Measurements from ENCODE around the gene KRT31. TPM values are rescaled to one million over a fixed set of nuclear protein-coding genes. Genes with fewer than 3 reads are reported as not detected.
"Not testable (repeated sequence)": the region's sequence is repeated elsewhere in the genome, so short reads cannot be mapped to it uniquely, and the experiment has no call there.

KRT31 gene
- not detected for total RNA-seq
- long read RNA-seq = 0 reads

- ATAC-seq (no peak), DNase-seq (no peak)
- intact Hi-C loops (cut with micrococcal nuclease) = no loop called here
Measured at GRCh38 chr17:41396996-41397660, at the start of gene KRT31. KRT31 (minus strand) TSS chr17:41397608; CDS start chr17:41397539, 69 bp downstream.

- intact Hi-C loops (cut with micrococcal nuclease) = no loop called here
Measured at GRCh38 chr17:41446806-41447205, 49.4 kb upstream of the KRT31 start.

GRCh38 chr17:41444640-41445039, 47.2 kb upstream of the KRT31 start:
- no peak for DNase-seq
- intact Hi-C loops (cut with micrococcal nuclease) = no loop called here

More at GRCh38 chr17:41446806-41447205, 49.4 kb upstream of the KRT31 start:
- no peak for ATAC-seq
- DNase-seq = no peak

GRCh38 chr17:41444186-41444585, 46.8 kb upstream of the KRT31 start:
- no peak for ATAC-seq
- DNase-seq = no peak
- intact Hi-C loops (cut with micrococcal nuclease) = no loop called here

More at GRCh38 chr17:41444640-41445039, 47.2 kb upstream of the KRT31 start:
- no peak for ATAC-seq

- ATAC-seq (no peak), DNase-seq (no peak)
- intact Hi-C loops (cut with micrococcal nuclease) = no loop called here
Measured at GRCh38 chr17:41442739-41443138, 45.3 kb upstream of the KRT31 start.

GRCh38 chr17:41440531-41441033, 43.2 kb upstream of the KRT31 start, which contains the start of gene KRT38:
KRT38 (minus strand) TSS chr17:41440983; CDS start chr17:41440921, 62 bp downstream.
- intact Hi-C loops (cut with micrococcal nuclease) = no loop called here

GRCh38 chr17:41439375-41439774, 42.0 kb upstream of the KRT31 start:
- no peak for ATAC-seq
- DNase-seq = no peak
- intact Hi-C loops (cut with micrococcal nuclease) = no loop called here

More at GRCh38 chr17:41440531-41441033, 43.2 kb upstream of the KRT31 start, which contains the start of gene KRT38:
- DNase-seq (no peak), ATAC-seq (no peak)

- intact Hi-C loops (cut with micrococcal nuclease) = no loop called here
- no peak for DNase-seq
- ATAC-seq = no peak
Measured at GRCh38 chr17:41437769-41438168, 40.4 kb upstream of the KRT31 start.

GRCh38 chr17:41437254-41437653, 39.8 kb upstream of the KRT31 start:
- intact Hi-C loops (cut with micrococcal nuclease) = no loop called here
- ATAC-seq = no peak
- no peak for DNase-seq

- intact Hi-C loops (cut with micrococcal nuclease) = no loop called here
- DNase-seq = no peak
- peak; percentile 87 for ATAC-seq
Measured at GRCh38 chr17:41434415-41434814, 37.0 kb upstream of the KRT31 start.

GRCh38 chr17:41434005-41434404, 36.6 kb upstream of the KRT31 start:
- intact Hi-C loops (cut with micrococcal nuclease) = no loop called here
- peak; percentile 47 for ATAC-seq
- DNase-seq = no peak

GRCh38 chr17:41433586-41433985, 36.2 kb upstream of the KRT31 start:
- no peak for ATAC-seq

GRCh38 chr17:41430376-41430775, 33.0 kb upstream of the KRT31 start:
- intact Hi-C loops (cut with micrococcal nuclease); DNase-seq; ATAC-seq: not testable (repeated sequence)

More at GRCh38 chr17:41433586-41433985, 36.2 kb upstream of the KRT31 start:
- intact Hi-C loops (cut with micrococcal nuclease) = no loop called here
- no peak for DNase-seq

GRCh38 chr17:41429667-41430066, 32.3 kb upstream of the KRT31 start:
- ATAC-seq = no peak
- intact Hi-C loops (cut with micrococcal nuclease) = no loop called here

GRCh38 chr17:41428591-41429291, 31.3 kb upstream of the KRT31 start:
- ATAC-seq (no peak), DNase-seq (no peak)
- intact Hi-C loops (cut with micrococcal nuclease) = no loop called here

More at GRCh38 chr17:41429667-41430066, 32.3 kb upstream of the KRT31 start:
- DNase-seq = no peak

GRCh38 chr17:41424111-41424635, 26.8 kb upstream of the KRT31 start, which contains the start of gene KRT37:
KRT37 (minus strand) TSS chr17:41424585; CDS start chr17:41424523, 62 bp downstream.
- no peak for ATAC-seq
- DNase-seq = no peak
- intact Hi-C loops (cut with micrococcal nuclease) = no loop called here

- DNase-seq; intact Hi-C loops (cut with micrococcal nuclease); ATAC-seq: not testable (repeated sequence)
Measured at GRCh38 chr17:41422586-41422985, 25.2 kb upstream of the KRT31 start.

GRCh38 chr17:41421617-41422016, 24.2 kb upstream of the KRT31 start:
- ATAC-seq (no peak), DNase-seq (no peak)
- intact Hi-C loops (cut with micrococcal nuclease) = no loop called here

GRCh38 chr17:41421116-41421515, 23.7 kb upstream of the KRT31 start:
- ATAC-seq (no peak), DNase-seq (no peak)
- intact Hi-C loops (cut with micrococcal nuclease) = no loop called here

- ATAC-seq (no peak), DNase-seq (no peak)
- intact Hi-C loops (cut with micrococcal nuclease) = no loop called here
Measured at GRCh38 chr17:41420134-41420533, 22.7 kb upstream of the KRT31 start.

All from left ventricle myocardium superior (tissue), 1 donor.